Panc1 (cell line): ENCODE data around the gene ALG5.

Source experiments
- CTCF ChIP-seq: fragments of 450-650 bp; IDR thresholded peaks from 2 replicates; pipeline ENCODE4 v1.5.1; 2017; ENCODE audit warnings: mild to moderate bottlenecking
- POLR2AphosphoS5 ChIP-seq: IDR thresholded peaks from 2 replicates; pipeline ENCODE4 v1.6.1; 2012; ENCODE audit warnings: mild to moderate bottlenecking, low read depth, low read length, moderate library complexity
- SIN3A ChIP-seq: IDR thresholded peaks from 2 replicates; pipeline ENCODE4 v1.6.1; 2012; ENCODE audit warnings: low read depth, mild to moderate bottlenecking, low read length, moderate library complexity, borderline replicate concordance; ENCODE audit not compliant: insufficient read depth
- TCF7L2 ChIP-seq: IDR thresholded peaks from 2 replicates; pipeline ENCODE4 v1.6.1; 2011; ENCODE audit warnings: mild to moderate bottlenecking, low read depth, low read length, inconsistent platforms
- TF ChIP-seq, protein P1 (sequence below), 2 experiments: IDR thresholded peaks; 2 replicates each; pipeline ENCODE4 v1.6.1; 2011 to 2012; ENCODE audit warnings: low read depth in 2 of 2, control low read depth in 1 of 2, low read length in 1 of 2, mild to moderate bottlenecking in 1 of 2, moderate library complexity in 1 of 2; ENCODE audit not compliant: insufficient read depth in 1 of 2

DNA sequence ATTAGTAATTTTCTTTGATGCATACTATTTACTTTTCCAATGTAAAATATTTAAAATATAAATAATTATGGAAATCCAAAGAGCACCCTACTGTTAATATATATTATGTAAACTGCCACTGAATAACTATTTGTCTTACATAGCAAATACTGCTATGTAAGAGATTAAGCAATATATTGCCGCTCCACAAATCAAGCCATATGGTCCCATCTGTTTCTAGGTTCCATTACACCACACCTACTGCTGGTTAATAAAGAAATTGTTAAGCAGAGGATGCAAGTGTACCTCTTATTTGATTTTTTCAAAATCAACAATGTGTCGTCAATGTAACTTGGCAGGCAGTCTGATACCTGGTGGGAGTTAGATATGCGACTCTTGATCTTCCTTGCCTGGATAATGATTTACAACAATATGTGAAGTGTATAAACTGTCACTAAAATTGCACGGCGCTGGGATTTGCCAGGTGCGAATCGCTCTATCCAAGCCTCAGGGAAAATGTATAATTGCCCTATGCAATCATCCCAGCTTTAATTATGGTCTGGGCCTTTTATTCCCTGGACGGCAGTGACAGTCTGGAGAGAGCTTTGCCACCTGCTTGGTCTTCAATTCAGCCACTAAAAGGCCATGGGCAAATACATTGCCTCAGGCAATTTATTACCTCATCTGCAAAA lies 95.1 kb downstream of the ALG5 start:
- TF ChIP-seq CTCF (no peak), POLR2AphosphoS5 (no peak), TCF7L2 (no peak), SIN3A (no peak)
- TF ChIP-seq, protein P1, sequence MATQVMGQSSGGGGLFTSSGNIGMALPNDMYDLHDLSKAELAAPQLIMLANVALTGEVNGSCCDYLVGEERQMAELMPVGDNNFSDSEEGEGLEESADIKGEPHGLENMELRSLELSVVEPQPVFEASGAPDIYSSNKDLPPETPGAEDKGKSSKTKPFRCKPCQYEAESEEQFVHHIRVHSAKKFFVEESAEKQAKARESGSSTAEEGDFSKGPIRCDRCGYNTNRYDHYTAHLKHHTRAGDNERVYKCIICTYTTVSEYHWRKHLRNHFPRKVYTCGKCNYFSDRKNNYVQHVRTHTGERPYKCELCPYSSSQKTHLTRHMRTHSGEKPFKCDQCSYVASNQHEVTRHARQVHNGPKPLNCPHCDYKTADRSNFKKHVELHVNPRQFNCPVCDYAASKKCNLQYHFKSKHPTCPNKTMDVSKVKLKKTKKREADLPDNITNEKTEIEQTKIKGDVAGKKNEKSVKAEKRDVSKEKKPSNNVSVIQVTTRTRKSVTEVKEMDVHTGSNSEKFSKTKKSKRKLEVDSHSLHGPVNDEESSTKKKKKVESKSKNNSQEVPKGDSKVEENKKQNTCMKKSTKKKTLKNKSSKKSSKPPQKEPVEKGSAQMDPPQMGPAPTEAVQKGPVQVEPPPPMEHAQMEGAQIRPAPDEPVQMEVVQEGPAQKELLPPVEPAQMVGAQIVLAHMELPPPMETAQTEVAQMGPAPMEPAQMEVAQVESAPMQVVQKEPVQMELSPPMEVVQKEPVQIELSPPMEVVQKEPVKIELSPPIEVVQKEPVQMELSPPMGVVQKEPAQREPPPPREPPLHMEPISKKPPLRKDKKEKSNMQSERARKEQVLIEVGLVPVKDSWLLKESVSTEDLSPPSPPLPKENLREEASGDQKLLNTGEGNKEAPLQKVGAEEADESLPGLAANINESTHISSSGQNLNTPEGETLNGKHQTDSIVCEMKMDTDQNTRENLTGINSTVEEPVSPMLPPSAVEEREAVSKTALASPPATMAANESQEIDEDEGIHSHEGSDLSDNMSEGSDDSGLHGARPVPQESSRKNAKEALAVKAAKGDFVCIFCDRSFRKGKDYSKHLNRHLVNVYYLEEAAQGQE (IDR thresholded peaks at IDR 0.05; ENCODE audit: insufficient read depth in 1 of 2, low read depth in 2 of 2, low read length in 1 of 2) = no peak
